IMR-90 (cell line): ENCODE data around the gene TRPC6. TPM values are rescaled to one million over a fixed set of nuclear protein-coding genes. Genes with fewer than 3 reads are reported as not detected.

Experiments used
- ATAC-seq: fragments of 200-7000 bp; cut with Tn5 transposase; 2 replicates; pipeline ENCODE4 v1.9.1; 2020; ENCODE audit warnings: low read depth, mild to moderate bottlenecking, moderate library complexity
- BruUV-seq: library from RNA; stranded (reverse); fragments of 400-500 nt; replicated peaks from 2 replicates; lab custom pipeline; 2021; lab: Mats Ljungman, UMichigan
- CTCF ChIA-PET: fragments of 300-600 bp; formaldehyde crosslinking; extraction: SDS; loops from one replicate; lab custom pipeline; 2021; ENCODE audit warnings: antibody characterized with exemption; lab: Yijun Ruan, JAX
- POLR2A ChIA-PET: fragments of 300-600 bp; sonication (Branson Sonifier 250); formaldehyde crosslinking; loops from one replicate; lab custom pipeline; 2022; ENCODE audit warnings: antibody characterized with exemption; ENCODE audit not compliant: unreplicated experiment; lab: Charles Lee
- DNase-seq: peaks from one replicate; pipeline ENCODE4 v3.0.0; 2013
- H2AFZ ChIP-seq: replicated peaks from 2 replicates; pipeline ENCODE3; 2013; ENCODE audit warnings: low read length, mild to moderate bottlenecking; ENCODE audit not compliant: poor library complexity
- H2AK5ac ChIP-seq: 2 replicates; pipeline ENCODE4 v1.6.1; 2013; ENCODE audit warnings: low read depth, low read length, inconsistent platforms
- H2AK9ac ChIP-seq: replicated peaks from 2 replicates; pipeline ENCODE3; 2013; ENCODE audit warnings: mild to moderate bottlenecking, low read depth, low read length, moderate library complexity; ENCODE audit not compliant: poor library complexity
- H2BK120ac ChIP-seq: 2 replicates; pipeline ENCODE4 v1.6.1; 2013; ENCODE audit warnings: low read depth, low read length, inconsistent platforms
- H2BK15ac ChIP-seq: 3 replicates; pipeline ENCODE4 v1.6.1; 2013; ENCODE audit warnings: low read depth, low read length, inconsistent platforms
- H2BK20ac ChIP-seq: 2 replicates; pipeline ENCODE4 v1.6.1; 2013; ENCODE audit warnings: low read depth, mild to moderate bottlenecking, inconsistent platforms, low read length, moderate library complexity
- H2BK5ac ChIP-seq: 2 replicates; pipeline ENCODE4 v1.6.1; 2013; ENCODE audit warnings: mild to moderate bottlenecking, low read depth, low read length, inconsistent platforms; ENCODE audit not compliant: poor library complexity, severe bottlenecking
- H3K14ac ChIP-seq: replicated peaks from 2 replicates; pipeline ENCODE4 v1.6.1; 2013; ENCODE audit warnings: low read depth, low read length, inconsistent platforms
- H3K18ac ChIP-seq: 2 replicates; pipeline ENCODE4 v1.6.1; 2013; ENCODE audit warnings: low read depth, low read length, control low read depth
- H3K23ac ChIP-seq: 2 replicates; pipeline ENCODE4 v1.6.1; 2013; ENCODE audit warnings: low read depth, low read length, inconsistent platforms
- H3K27ac ChIP-seq: 2 replicates; pipeline ENCODE4 v1.5.1; 2013; ENCODE audit warnings: mild to moderate bottlenecking, control low read depth, low read length; ENCODE audit not compliant: insufficient read depth
- H3K27me3 ChIP-seq: 2 replicates; pipeline ENCODE4 v1.6.1; 2013; ENCODE audit warnings: low read length; ENCODE audit not compliant: control insufficient read depth, insufficient read depth
- H3K36me3 ChIP-seq: 2 replicates; pipeline ENCODE4 v1.6.1; 2013; ENCODE audit warnings: low read length, mixed read lengths; ENCODE audit not compliant: control insufficient read depth, insufficient read depth
- H3K4ac ChIP-seq: 2 replicates; pipeline ENCODE4 v1.6.1; 2013; ENCODE audit warnings: low read depth, low read length, inconsistent platforms
- H3K4me1 ChIP-seq: 2 replicates; pipeline ENCODE4 v1.6.1; 2013; ENCODE audit warnings: low read length, mixed read lengths; ENCODE audit not compliant: control insufficient read depth, insufficient read depth
- H3K4me2 ChIP-seq: 2 replicates; pipeline ENCODE4 v1.6.1; 2013; ENCODE audit warnings: low read depth, mild to moderate bottlenecking, control low read depth, low read length, moderate library complexity
- H3K4me3 ChIP-seq: 2 replicates; pipeline ENCODE4 v1.5.1; 2013; ENCODE audit warnings: low read depth, mild to moderate bottlenecking, control low read depth, low read length, moderate library complexity; ENCODE audit not compliant: insufficient read depth
- H3K56ac ChIP-seq: 2 replicates; pipeline ENCODE4 v1.6.1; 2013; ENCODE audit warnings: low read length, inconsistent platforms; ENCODE audit not compliant: insufficient read depth; ENCODE audit errors: extremely low read depth
- H3K79me1 ChIP-seq, 2 experiments: 2 replicates each; pipeline ENCODE4 v1.6.1; 2013; ENCODE audit warnings: low read length in 2 of 2, inconsistent platforms in 1 of 2, low read depth in 1 of 2
- H3K9ac ChIP-seq: 2 replicates; pipeline ENCODE4 v1.6.1; 2013; ENCODE audit warnings: low read depth, low read length, control low read depth
- H3K9me1 ChIP-seq: 2 replicates; pipeline ENCODE4 v1.6.1; 2013; ENCODE audit warnings: low read length, inconsistent platforms; ENCODE audit not compliant: insufficient read depth
- H3K9me3 ChIP-seq: 2 replicates; pipeline ENCODE4 v1.6.1; 2013; ENCODE audit warnings: low read length; ENCODE audit not compliant: control insufficient read depth, insufficient read depth
- H4K20me1 ChIP-seq: 2 replicates; pipeline ENCODE4 v1.6.1; 2013; ENCODE audit warnings: low read length, inconsistent platforms; ENCODE audit not compliant: insufficient read depth
- H4K5ac ChIP-seq: 2 replicates; pipeline ENCODE4 v1.6.1; 2013; ENCODE audit warnings: mild to moderate bottlenecking, low read depth, low read length, control low read depth
- H4K8ac ChIP-seq, 2 experiments: 2 replicates each; pipeline ENCODE4 v1.6.1; 2013; ENCODE audit warnings: low read depth in 2 of 2, low read length in 2 of 2, control low read depth in 1 of 2, inconsistent platforms in 1 of 2
- H4K91ac ChIP-seq: 2 replicates; pipeline ENCODE4 v1.6.1; 2013; ENCODE audit warnings: low read depth, low read length, inconsistent platforms; ENCODE audit not compliant: insufficient read depth
- CEBPB ChIP-seq: IDR thresholded peaks from 2 replicates; pipeline ENCODE4 v1.6.1; 2012; ENCODE audit warnings: low read depth, low read length, improper control_type of control experiment
- CHD1 ChIP-seq: IDR thresholded peaks from 2 replicates; pipeline ENCODE4 v1.6.1; 2012; ENCODE audit warnings: low read depth, low read length, improper control_type of control experiment
- ELK1 ChIP-seq: fragments of 150-350 bp; IDR thresholded peaks from 2 replicates; pipeline ENCODE4 v1.6.1; 2016; ENCODE audit warnings: low read depth, mild to moderate bottlenecking, low read length, moderate library complexity, borderline replicate concordance
- MAZ ChIP-seq: IDR thresholded peaks from 2 replicates; pipeline ENCODE4 v1.6.1; 2012; ENCODE audit warnings: low read depth, mild to moderate bottlenecking, low read length, improper control_type of control experiment, moderate library complexity, borderline replicate concordance
- NFE2L2 ChIP-seq: fragments of 150-350 bp; IDR thresholded peaks from 2 replicates; pipeline ENCODE4 v1.6.1; 2016; ENCODE audit warnings: low read depth, mild to moderate bottlenecking, low read length
- WGBS, 2 experiments: methylation state at CpG; one replicate each; pipeline versions ENCODE4 v1.1.5 to v1.1.7; 2013; ENCODE audit warnings: missing lambda C conversion rate in 2 of 2; ENCODE audit not compliant: insufficient read length in 1 of 2; ENCODE audit errors: extremely low coverage in 2 of 2; 5-methylcytosine and 5-hydroxymethylcytosine counted together
- dilution Hi-C: fragments of 300-500 bp; cut with HindIII; formaldehyde crosslinking; loops from one replicate; pipeline ENCODE4 v1.14.3; 2018; ENCODE audit warnings: low sequenced_read_pairs; ENCODE audit not compliant: unreplicated experiment
- in situ Hi-C: fragments of 300-500 bp; cut with MboI; formaldehyde crosslinking; loops from 3 replicates; pipeline ENCODE4 v1.14.3; 2019; ENCODE audit warnings: low sequenced_read_pairs, inconsistent platforms, mixed read lengths
- intact Hi-C: fragments of 100-400 bp; cut with micrococcal nuclease; formaldehyde crosslinking; loops from 2 replicates; pipeline ENCODE4 v1.10.0; 2022
- polyA plus RNA-seq, 3 experiments: library from polyadenylated mRNA; depleted of rRNA; stranded (reverse); fragments of >200 nt; gene quantifications; 2 replicates each; pipeline ENCODE4 v1.2.3, GENCODE V29; 2012; ENCODE audit warnings: low replicate concordance in 1 of 3
- total RNA-seq: library from RNA; depleted of rRNA; stranded (reverse); fragments of >200 nt; gene quantifications from 2 replicates; pipeline ENCODE4 v1.2.3, GENCODE V29; 2012

The TRPC6 gene
- total and polyA plus RNA-seq, 2 of the 4 experiments (the other 2 are of a cell fraction) = 0.99 to 2.3 TPM

GRCh38 chr11:101474666-101475065 is 109.1 kb downstream of the TRPC6 start:
- H4K5ac ChIP-seq = no peak overlapping the region
- no peak overlapping the region for H2AK5ac ChIP-seq
- no TSS peak for BruUV-seq
- no peak overlapping the region for H3K4ac ChIP-seq
- no peak overlapping the region for H4K8ac ChIP-seq
- CTCF ChIA-PET = no interaction called here
- H3K9me1 ChIP-seq = peaks cover 7% of the 10 kb centered on the region
- TF ChIP-seq ELK1 (no peak), MAZ (no peak), CEBPB (no peak), CHD1 (no peak), NFE2L2 (no peak)
- H3K4me3 ChIP-seq = no peak overlapping the region
- no peaks in the 10 kb centered on the region for H3K27me3 ChIP-seq
- DNase-seq (no peak), ATAC-seq (no peak)
- 0 out of 3 replicates have a peak overlapping the region, but pooled peaks have one; percentile 20 for H2BK15ac ChIP-seq
- H2AK9ac ChIP-seq = no peak overlapping the region
- H3K4me2 ChIP-seq = no peak overlapping the region
- H3K14ac ChIP-seq = no peak overlapping the region
- no peak overlapping the region for H2BK20ac ChIP-seq
- POLR2A ChIA-PET = no interaction called here
- H3K36me3 ChIP-seq = no peaks in the 10 kb centered on the region; the same call in 1 of the 2 replicates
- no peak overlapping the region for H3K27ac ChIP-seq
- H3K9ac ChIP-seq = no peak overlapping the region
- H4K91ac ChIP-seq = no peak overlapping the region
- in situ Hi-C loops = no loop called here
- H3K56ac ChIP-seq = no peak overlapping the region
- H2AFZ ChIP-seq = no peak overlapping the region
- no peaks in the 10 kb centered on the region for H3K9me3 ChIP-seq
- no peak overlapping the region for H3K23ac ChIP-seq
- H2BK120ac ChIP-seq = no peak overlapping the region; the same call in 1 of the 2 replicates
- H4K20me1 ChIP-seq = no peaks in the 10 kb centered on the region
- no CpG with 5 or more reads among the region's 3 CpGs for WGBS, 2 experiments
- no peak overlapping the region for H2BK5ac ChIP-seq
- intact Hi-C loops = loop anchor here (5.0 kb wide), 1 partner anchor 108 kb away; the partner anchor contains the start of gene TRPC6
- H3K18ac ChIP-seq = no peak overlapping the region
- H3K4me1 ChIP-seq = peaks cover 9% of the 10 kb centered on the region
- no peaks in the 10 kb centered on the region for H3K79me1 ChIP-seq
- dilution Hi-C loops = no loop called here
